Nephron (organoid): ENCODE data around the gene SDR39U1.

Source experiments
- H3K27ac Mint-ChIP-seq, 3 experiments: 2 replicates each; pipeline ENCODE4 v1.8.0; 2020; ENCODE audit warnings: mixed read lengths in 3 of 3, mild to moderate bottlenecking in 2 of 3, moderate library complexity in 1 of 3
- H3K27me3 Mint-ChIP-seq: 2 replicates; pipeline ENCODE4 v1.8.0; 2021; ENCODE audit warnings: low read depth, mild to moderate bottlenecking, moderate library complexity, mixed read lengths
- H3K36me3 Mint-ChIP-seq: 2 replicates; pipeline ENCODE4 v1.8.0; 2020; ENCODE audit warnings: low read depth, mixed read lengths
- H3K4me1 Mint-ChIP-seq: 2 replicates; pipeline ENCODE4 v1.8.0; 2020; ENCODE audit warnings: mixed read lengths
- H3K4me3 Mint-ChIP-seq, 3 experiments: 2 replicates each; pipeline ENCODE4 v1.8.0; 2020; ENCODE audit warnings: mild to moderate bottlenecking in 3 of 3, mixed read lengths in 3 of 3, moderate library complexity in 2 of 3
- H3K9me3 Mint-ChIP-seq: 2 replicates; pipeline ENCODE4 v1.8.0; 2020; ENCODE audit warnings: mixed read lengths
- TF ChIP-seq, protein P1 (sequence below), 3 experiments: fragments of 200-600 bp; sonication (generic); IDR thresholded peaks; one replicate each; pipeline ENCODE4 v1.5.0; 2021; ENCODE audit warnings: antibody characterized with exemption in 3 of 3; ENCODE audit not compliant: unreplicated experiment in 3 of 3

Gene SDR39U1

DNA sequence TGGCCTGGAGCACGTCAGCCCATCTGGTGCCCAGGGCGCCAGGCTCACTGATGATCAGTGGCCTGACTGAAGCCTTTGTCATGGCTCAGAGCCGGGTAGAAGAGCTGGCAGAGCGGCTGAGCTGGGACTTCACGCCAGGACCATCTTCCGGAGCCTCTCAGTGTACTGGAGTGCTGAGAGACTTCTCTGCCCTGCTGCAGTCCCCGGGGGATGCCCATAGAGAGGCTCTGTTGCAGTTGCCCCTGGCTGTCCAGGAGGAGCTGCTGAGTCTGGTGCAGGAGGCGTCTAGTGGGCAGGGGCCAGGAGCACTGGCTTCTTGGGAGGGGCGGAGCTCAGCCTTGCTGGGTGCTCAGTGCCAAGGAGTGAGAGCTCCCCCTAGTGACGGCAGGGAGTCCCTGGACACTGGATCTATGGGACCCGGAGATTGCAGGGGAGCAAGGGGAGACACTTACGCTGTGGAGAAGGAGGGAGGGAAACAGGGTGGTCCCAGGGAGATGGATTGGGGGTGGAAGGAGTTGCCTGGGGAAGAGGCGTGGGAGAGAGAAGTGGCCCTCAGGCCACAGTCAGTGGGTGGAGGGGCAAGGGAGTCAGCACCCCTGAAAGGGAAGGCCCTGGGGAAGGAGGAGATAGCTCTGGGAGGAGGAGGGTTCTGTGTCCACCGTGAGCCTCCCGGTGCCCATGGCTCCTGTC is 10.9 kb downstream of the SDR39U1 start:
- Mint-ChIP-seq H3K9me3 (no peaks in the 10 kb centered on the region), H3K4me1 (peaks cover 42% of the 10 kb centered on the region)
- TF ChIP-seq, protein P1, sequence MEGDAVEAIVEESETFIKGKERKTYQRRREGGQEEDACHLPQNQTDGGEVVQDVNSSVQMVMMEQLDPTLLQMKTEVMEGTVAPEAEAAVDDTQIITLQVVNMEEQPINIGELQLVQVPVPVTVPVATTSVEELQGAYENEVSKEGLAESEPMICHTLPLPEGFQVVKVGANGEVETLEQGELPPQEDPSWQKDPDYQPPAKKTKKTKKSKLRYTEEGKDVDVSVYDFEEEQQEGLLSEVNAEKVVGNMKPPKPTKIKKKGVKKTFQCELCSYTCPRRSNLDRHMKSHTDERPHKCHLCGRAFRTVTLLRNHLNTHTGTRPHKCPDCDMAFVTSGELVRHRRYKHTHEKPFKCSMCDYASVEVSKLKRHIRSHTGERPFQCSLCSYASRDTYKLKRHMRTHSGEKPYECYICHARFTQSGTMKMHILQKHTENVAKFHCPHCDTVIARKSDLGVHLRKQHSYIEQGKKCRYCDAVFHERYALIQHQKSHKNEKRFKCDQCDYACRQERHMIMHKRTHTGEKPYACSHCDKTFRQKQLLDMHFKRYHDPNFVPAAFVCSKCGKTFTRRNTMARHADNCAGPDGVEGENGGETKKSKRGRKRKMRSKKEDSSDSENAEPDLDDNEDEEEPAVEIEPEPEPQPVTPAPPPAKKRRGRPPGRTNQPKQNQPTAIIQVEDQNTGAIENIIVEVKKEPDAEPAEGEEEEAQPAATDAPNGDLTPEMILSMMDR (IDR thresholded peaks at IDR 0.05; ENCODE audit: unreplicated experiment in 3 of 3): peak; percentile 82 to 88 (median 86)

DNA sequence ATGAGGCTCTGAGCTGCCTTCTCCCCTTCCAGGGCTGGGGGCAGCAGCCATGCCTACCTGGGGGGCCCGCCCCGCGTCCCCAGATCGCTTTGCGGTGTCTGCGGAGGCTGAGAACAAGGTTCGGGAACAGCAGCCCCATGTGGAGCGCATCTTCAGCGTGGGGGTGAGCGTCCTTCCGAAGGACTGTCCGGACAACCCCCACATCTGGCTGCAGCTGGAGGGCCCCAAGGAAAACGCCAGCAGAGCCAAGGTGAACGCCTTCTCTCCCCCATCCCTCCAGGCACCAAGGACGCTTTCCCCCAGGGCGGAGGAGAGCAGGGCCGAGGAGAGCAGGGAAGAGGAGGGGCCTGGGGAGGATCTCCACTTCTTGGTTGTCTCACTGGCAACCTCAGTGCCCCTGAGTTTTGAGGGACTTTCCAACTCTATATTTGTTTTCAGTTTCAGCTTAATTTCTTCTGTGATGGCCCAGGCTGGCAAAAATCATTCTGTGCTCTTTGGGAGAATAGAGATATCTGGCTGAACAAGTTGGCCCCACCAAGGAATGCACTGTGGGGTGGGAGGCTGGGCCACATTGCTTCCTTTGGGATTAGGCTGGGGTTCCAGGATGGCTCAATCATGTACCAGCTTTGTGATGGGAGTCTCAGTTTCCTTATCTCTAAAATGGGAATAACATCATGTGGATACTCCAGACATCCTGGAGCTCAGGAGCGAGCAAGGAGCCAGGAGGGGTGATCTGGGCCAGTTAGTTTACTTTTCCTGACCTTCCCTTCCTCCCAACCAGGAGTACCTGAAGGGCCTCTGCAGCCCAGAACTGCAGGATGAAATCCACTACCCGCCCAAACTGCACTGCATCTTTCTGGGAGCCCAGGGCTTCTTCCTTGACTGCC is 11.7 kb downstream of the SDR39U1 start:
- no peaks in the 10 kb centered on the region for H3K9me3 Mint-ChIP-seq
- peak overlapping the region; percentile 87 to 94 (median 92) for H3K4me3 Mint-ChIP-seq
- H3K27me3 Mint-ChIP-seq: peaks cover 3% of the 10 kb centered on the region
- peak overlapping the region; percentile 28 to 96 (median 95) for H3K27ac Mint-ChIP-seq
- TF ChIP-seq, protein P1 (IDR thresholded peaks at IDR 0.05; ENCODE audit: unreplicated experiment in 3 of 3): no peak
- H3K36me3 Mint-ChIP-seq: peaks cover 23% of the 10 kb centered on the region
- H3K4me1 Mint-ChIP-seq: peaks cover 45% of the 10 kb centered on the region

More for the DNA sequence above, 10.9 kb downstream of the SDR39U1 start:
- Mint-ChIP-seq H3K4me3 (peak overlapping the region; percentile 87 to 94 (median 92)), H3K36me3 (peaks cover 26% of the 10 kb centered on the region), H3K27ac (peak overlapping the region; percentile 28 to 96 (median 56)), H3K27me3 (peaks cover under 1% of the 10 kb centered on the region)

DNA sequence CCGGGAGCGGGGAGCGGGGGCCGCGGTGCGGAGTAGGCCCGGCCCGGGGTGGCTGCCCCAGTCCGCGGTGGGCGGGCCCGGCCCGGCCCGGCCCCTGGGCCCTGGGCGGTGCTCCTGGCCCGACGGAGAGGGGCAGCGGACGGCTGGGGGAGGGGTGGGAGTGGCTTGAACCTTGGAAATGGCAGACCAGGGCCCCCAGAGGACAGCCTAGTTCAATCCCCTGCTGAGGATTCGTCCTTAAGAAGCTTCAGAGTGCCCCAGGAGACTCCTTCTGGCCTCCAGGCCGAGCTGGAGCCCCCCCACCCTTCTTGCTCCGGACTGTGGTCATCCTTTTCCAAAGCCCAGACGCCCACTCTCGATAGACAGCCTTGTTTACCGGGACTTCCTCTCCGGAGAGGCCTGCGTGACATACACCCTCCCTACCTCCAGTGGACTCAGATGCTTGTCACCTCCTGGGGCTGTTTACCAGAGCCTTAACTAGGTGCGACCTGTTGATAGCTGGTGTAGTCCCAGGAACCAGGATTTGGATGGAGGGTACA is 12.4 kb downstream of the SDR39U1 start:
- H3K27ac Mint-ChIP-seq: peak overlapping the region; percentile 28 to 96 (median 95)
- H3K36me3 Mint-ChIP-seq: peaks cover 23% of the 10 kb centered on the region
- peak overlapping the region; percentile 87 to 94 (median 92) for H3K4me3 Mint-ChIP-seq
- H3K4me1 Mint-ChIP-seq: peaks cover 49% of the 10 kb centered on the region
- TF ChIP-seq, protein P1 (IDR thresholded peaks at IDR 0.05; ENCODE audit: unreplicated experiment in 3 of 3): no peak
- peaks cover 3% of the 10 kb centered on the region for H3K27me3 Mint-ChIP-seq
- no peaks in the 10 kb centered on the region for H3K9me3 Mint-ChIP-seq

DNA sequence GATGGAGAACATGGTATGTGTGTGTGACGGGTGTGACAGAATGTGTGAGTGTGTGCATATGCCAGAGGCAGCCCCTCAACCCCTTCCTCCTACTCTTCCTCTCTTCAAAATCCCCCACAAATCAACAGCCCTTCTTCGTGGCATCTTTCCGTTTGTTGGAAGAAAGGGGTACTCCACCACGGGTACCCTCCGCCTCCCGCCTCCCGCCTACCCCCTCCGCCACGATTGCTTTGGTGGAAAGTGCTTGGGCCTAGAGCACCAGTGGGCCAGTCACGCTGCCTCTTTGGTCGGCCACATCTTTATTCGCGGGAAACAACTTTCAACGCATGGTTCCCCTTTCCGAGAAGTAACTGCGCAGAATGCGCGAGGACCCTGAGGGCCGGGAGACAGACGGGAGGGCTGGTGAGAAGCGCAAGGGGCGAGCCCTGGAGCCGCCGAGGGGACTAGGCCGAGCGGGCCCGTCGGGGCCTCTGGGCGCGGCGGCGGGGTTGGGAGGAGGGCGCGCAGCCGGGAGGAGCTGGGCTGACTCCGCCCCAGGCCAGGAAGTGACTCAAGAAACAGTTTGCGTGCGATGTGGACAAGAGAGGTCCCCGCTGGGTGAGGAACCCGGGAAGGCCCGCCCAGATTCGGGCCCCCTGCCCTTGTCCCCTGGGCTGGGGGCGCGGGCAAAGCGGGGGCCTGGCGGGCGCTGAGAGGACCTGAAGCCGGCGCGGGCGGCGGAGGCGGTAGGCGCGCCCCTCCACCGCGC is 13.0 kb downstream of the SDR39U1 start, which contains the start of the genes CBLN3 and KHNYN:
Gene CBLN3, minus strand, starts transcription at position 274 of the 748 bp plus-strand sequence. CDS start 614 bp downstream, outside the sequence.
Gene KHNYN, plus strand, starts transcription at position 560 of the 748 bp plus-strand sequence. CDS start 777 bp downstream, outside the sequence.
- H3K27me3 Mint-ChIP-seq: peaks cover 3% of the 10 kb centered on the region
- TF ChIP-seq, protein P1 (IDR thresholded peaks at IDR 0.05; ENCODE audit: unreplicated experiment in 3 of 3): no peak
- H3K9me3 Mint-ChIP-seq: no peaks in the 10 kb centered on the region
- H3K4me1 Mint-ChIP-seq: peaks cover 42% of the 10 kb centered on the region
- peaks cover 18% of the 10 kb centered on the region for H3K36me3 Mint-ChIP-seq
- H3K4me3 Mint-ChIP-seq: peak within 1 kb of the TSS; percentile 87 to 94 (median 92)
- peak within 1 kb of the TSS; percentile 98 to 99 (median 99) for H3K27ac Mint-ChIP-seq

DNA sequence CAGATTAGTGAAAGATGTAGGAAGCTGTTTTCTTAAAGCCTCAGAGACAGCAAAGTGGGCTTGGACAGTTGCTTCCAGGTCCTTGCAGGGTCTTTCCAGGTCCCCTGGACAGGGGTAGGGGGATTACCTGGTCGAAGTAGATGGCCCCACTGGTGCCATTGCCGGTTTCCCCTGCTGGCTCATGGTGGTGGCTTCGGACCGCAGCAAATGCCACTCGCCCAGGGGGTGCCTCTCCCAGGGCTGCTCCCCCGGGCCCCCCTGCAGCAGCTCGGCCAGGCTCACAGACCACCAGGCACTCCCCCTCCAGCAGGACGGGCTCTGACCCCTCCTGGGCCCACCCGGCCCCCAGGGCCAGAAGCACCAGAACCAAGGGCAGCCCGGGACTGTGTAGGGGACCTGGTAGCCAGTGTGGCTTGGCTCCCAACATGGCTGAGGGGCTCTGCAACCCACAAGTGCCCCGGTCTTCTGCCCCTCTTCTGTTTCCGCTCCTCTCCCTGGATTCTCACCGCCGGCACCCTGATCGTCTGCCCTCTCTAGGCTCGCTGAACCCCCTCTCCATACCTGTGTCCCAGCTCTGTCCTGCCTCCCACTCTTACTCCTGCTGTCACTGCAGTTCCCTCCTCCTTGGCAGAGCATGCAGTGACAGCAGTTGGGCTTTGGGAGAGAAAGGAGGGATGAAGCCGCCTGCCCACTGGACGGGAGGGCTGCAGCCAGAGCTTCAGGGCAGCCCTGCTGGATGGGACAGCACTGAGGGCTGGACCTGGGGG is 13.8 kb downstream of the SDR39U1 start:
- H3K36me3 Mint-ChIP-seq: peaks cover 16% of the 10 kb centered on the region
- H3K9me3 Mint-ChIP-seq: no peaks in the 10 kb centered on the region
- H3K27ac Mint-ChIP-seq: peak overlapping the region; percentile 98 to 99 (median 99)
- H3K27me3 Mint-ChIP-seq: peaks cover 3% of the 10 kb centered on the region
- H3K4me3 Mint-ChIP-seq: peak overlapping the region; percentile 87 to 91 (median 90)
- H3K4me1 Mint-ChIP-seq: peaks cover 41% of the 10 kb centered on the region
- TF ChIP-seq, protein P1 (IDR thresholded peaks at IDR 0.05; ENCODE audit: unreplicated experiment in 3 of 3): no peak
